Measurements from ENCODE around the gene TAF9.

The TAF9 gene, protein sequence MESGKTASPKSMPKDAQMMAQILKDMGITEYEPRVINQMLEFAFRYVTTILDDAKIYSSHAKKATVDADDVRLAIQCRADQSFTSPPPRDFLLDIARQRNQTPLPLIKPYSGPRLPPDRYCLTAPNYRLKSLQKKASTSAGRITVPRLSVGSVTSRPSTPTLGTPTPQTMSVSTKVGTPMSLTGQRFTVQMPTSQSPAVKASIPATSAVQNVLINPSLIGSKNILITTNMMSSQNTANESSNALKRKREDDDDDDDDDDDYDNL

GRCh38 chr5:69369340-69370121 is at the start of gene TAF9, which contains the start of the genes AK6 and RAD17:
Gene TAF9, minus strand, starts transcription at chr5:69369520. Its CDS starts 3,783 bp downstream, at chr5:69365737.
Gene AK6, minus strand, starts transcription at chr5:69369520. Its CDS starts 30 bp downstream, at chr5:69369490.
Gene RAD17, plus strand, starts transcription at chr5:69369818. Its CDS starts 2,391 bp downstream, at chr5:69372209.
- H3K4me3 ChIP-seq (ENCODE audit: low read length), result peak within 1 kb of the TSS; percentile 96
- TF ChIP-seq, protein P1, sequence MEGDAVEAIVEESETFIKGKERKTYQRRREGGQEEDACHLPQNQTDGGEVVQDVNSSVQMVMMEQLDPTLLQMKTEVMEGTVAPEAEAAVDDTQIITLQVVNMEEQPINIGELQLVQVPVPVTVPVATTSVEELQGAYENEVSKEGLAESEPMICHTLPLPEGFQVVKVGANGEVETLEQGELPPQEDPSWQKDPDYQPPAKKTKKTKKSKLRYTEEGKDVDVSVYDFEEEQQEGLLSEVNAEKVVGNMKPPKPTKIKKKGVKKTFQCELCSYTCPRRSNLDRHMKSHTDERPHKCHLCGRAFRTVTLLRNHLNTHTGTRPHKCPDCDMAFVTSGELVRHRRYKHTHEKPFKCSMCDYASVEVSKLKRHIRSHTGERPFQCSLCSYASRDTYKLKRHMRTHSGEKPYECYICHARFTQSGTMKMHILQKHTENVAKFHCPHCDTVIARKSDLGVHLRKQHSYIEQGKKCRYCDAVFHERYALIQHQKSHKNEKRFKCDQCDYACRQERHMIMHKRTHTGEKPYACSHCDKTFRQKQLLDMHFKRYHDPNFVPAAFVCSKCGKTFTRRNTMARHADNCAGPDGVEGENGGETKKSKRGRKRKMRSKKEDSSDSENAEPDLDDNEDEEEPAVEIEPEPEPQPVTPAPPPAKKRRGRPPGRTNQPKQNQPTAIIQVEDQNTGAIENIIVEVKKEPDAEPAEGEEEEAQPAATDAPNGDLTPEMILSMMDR (conservative IDR thresholded peaks at IDR 0.05; ENCODE audit: low read length), result no peak
- DNase-seq (ENCODE audit: low read depth), result peak; percentile 89

DNA sequence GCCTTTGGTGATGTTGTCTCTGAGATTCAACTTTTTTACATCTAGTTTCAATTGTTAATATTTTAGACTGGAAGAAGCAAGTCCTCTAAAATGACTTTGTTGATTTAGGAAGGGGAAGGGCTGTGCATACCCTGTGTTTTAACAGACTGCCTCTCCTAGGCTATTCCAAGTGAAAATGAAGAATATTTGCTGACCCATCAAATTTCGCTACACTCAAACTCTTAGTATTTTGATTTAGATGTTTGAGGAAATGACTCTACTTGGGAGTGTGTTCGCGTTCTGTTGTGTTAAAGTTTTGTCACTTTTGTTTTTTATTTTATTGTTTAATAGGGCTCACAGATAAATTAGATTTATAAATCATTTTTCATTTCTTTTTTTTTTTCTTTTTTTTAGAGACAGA is 49.2 kb upstream of the TAF9 start:
- no peak for DNase-seq (ENCODE audit: low read depth)
- TF ChIP-seq, protein P1 (conservative IDR thresholded peaks at IDR 0.05; ENCODE audit: low read length), result no peak
- H3K4me3 ChIP-seq (ENCODE audit: low read length), result no peak overlapping the region

DNA sequence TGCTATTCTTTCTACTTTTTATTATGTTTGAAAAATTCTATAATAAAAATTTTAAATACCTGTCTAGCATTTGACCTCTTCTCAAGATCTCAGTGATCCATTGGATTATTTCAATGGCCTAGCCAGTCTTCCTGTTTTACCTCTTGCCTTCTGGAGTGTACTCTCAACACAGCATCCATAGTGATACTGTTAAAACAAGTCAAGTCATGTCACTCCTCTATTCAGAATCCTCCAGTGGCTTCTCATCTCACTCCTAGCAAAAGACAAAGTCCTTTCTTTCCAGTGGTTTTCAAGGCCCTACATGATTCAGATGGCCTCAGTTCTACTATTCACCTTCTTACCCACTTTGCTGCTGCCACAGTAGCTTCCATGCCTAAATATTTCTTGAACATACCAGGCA is 47.4 kb upstream of the TAF9 start:
- no peak for DNase-seq (ENCODE audit: low read depth)

GRCh38 chr5:69416180-69416579 is 46.9 kb upstream of the TAF9 start:
- TF ChIP-seq, protein P1 (conservative IDR thresholded peaks at IDR 0.05; ENCODE audit: low read length), result no peak
- no peak for DNase-seq (ENCODE audit: low read depth)
- no peak overlapping the region for H3K4me3 ChIP-seq (ENCODE audit: low read length)

More for the DNA sequence above, 47.4 kb upstream of the TAF9 start:
- TF ChIP-seq, protein P1 (conservative IDR thresholded peaks at IDR 0.05; ENCODE audit: low read length), result no peak
- no peak overlapping the region for H3K4me3 ChIP-seq (ENCODE audit: low read length)

DNA sequence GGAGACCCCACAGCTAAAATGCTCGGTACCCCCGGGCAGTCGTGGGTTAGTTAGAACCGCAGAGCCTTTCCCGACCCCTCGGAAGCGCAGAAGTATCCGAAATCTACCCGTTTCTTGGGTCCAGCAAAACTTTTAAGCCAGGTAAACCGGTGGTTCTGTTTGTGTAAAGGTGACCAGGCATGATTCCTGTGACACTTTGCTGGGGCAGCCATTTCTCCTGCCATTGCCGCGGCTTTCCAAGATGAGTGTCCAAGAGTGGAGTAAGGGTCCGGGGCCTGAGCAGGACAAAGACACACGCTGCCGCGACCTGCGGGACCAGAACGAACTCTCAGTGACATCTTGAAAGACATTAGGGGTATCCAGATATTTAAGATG is 46.3 kb upstream of the TAF9 start:
- peak overlapping the region; percentile 54 for H3K4me3 ChIP-seq (ENCODE audit: low read length)
- DNase-seq (ENCODE audit: low read depth), result no peak
- TF ChIP-seq, protein P1 (conservative IDR thresholded peaks at IDR 0.05; ENCODE audit: low read length), result no peak

GRCh38 chr5:69414885-69415583 is 45.7 kb upstream of the TAF9 start, which contains the start of gene MARVELD2:
Gene MARVELD2, plus strand, starts transcription at chr5:69415116. Its CDS starts 4,270 bp downstream, at chr5:69419386.
- peak; percentile 39 for DNase-seq (ENCODE audit: low read depth)
- TF ChIP-seq, protein P1 (conservative IDR thresholded peaks at IDR 0.05; ENCODE audit: low read length), result peak; percentile 40
- H3K4me3 ChIP-seq (ENCODE audit: low read length), result peak within 1 kb of the TSS; percentile 54

Measured in AG10803 (cell line).